Measurements from ENCODE around the gene STAT5A.

- no peak for TF ChIP-seq CTCF (IDR thresholded peaks at IDR 0.05)
- peak in 1 of 2 donors; percentile 38 for TF ChIP-seq POLR2A (IDR thresholded peaks at IDR 0.05)
These were observed 4.9 kb upstream of the STAT5A start for GRCh38 chr17:42283241-42284023.
